K562 (cell line): ENCODE results near the gene RPS2. TPM values are rescaled to one million over a fixed set of nuclear protein-coding genes. Genes with fewer than 3 reads are reported as not detected.
"Not testable (repeated sequence)": the region's sequence is repeated elsewhere in the genome, so short reads cannot be mapped to it uniquely, and the experiment has no call there.

ENCODE experiments used
- ATAC-seq: fragments of 200-7000 bp; cut with Tn5 transposase; 3 replicates; pipeline ENCODE4 v1.9.1; 2020; ENCODE audit warnings: moderate library complexity
- BruUV-seq: library from RNA; stranded (reverse); fragments of 400-500 nt; replicated peaks from 2 replicates; lab custom pipeline; 2021; lab: Mats Ljungman, UMichigan
- CTCF ChIA-PET: fragments of 300-600 bp; formaldehyde crosslinking; extraction: SDS; loops from one replicate; lab custom pipeline; 2021; ENCODE audit warnings: low intra/inter-chr PET ratio; lab: Yijun Ruan, JAX
- POLR2A ChIA-PET: fragments of 300-600, 350-650 bp; sonication (Branson Sonifier 250); formaldehyde crosslinking; extraction: SDS; loops from one replicate; lab custom pipeline; 2021; ENCODE audit warnings: antibody characterized with exemption, inconsistent platforms; lab: Yijun Ruan, JAX
- DNase-seq, 4 experiments: peaks; one replicate each; pipeline versions ENCODE4 v3.0.0 to v3.0.0-alpha.2; 2011 to 2018; ENCODE audit warnings: low spot score in 3 of 4, mixed read lengths in 3 of 4; ENCODE audit errors: extremely low read depth in 1 of 4
- FAIRE-seq: peaks from 2 replicates; lab custom pipeline; 2011; peaks lifted over from hg19 to GRCh38; lab: Jason Lieb, UNC
- H2AFZ ChIP-seq: 2 replicates; pipeline ENCODE4 v1.6.0; 2011; ENCODE audit warnings: low read depth, low read length, control low read depth, inconsistent platforms
- H3K27ac ChIP-seq: fragments of 200-600 bp; 3 replicates; pipeline ENCODE4 v1.8.0; 2011; ENCODE audit warnings: low read depth, mild to moderate bottlenecking, control low read depth, inconsistent platforms, low read length, moderate library complexity, mixed read lengths; ENCODE audit errors: extremely low read depth
- H3K27me3 ChIP-seq, 2 experiments: fragments of 300-600 bp in 1 of 2; 2 replicates in 1 of 2; 3 replicates in 1 of 2; pipeline versions ENCODE4 v1.6.0 to v1.8.0; 2011; ENCODE audit warnings: inconsistent platforms in 2 of 2, low read length in 2 of 2, mild to moderate bottlenecking in 1 of 2, mixed read lengths in 1 of 2, moderate library complexity in 1 of 2; ENCODE audit not compliant: control insufficient read depth in 2 of 2, insufficient read depth in 2 of 2
- H3K36me3 ChIP-seq: fragments of 300-600 bp; 3 replicates; pipeline ENCODE4 v1.8.0; 2011; ENCODE audit warnings: mild to moderate bottlenecking, low read length, inconsistent platforms; ENCODE audit not compliant: control insufficient read depth, insufficient read depth
- H3K4me1 ChIP-seq, 2 experiments: fragments of 200-600 bp in 1 of 2; replicated peaks in 1 of 2; 2 replicates in 1 of 2; 3 replicates in 1 of 2; pipeline versions ENCODE4 v1.5.1 to v1.8.0; 2011; ENCODE audit warnings: inconsistent platforms in 2 of 2, low read length in 2 of 2, mild to moderate bottlenecking in 1 of 2, mixed read lengths in 1 of 2, moderate library complexity in 1 of 2; ENCODE audit not compliant: control insufficient read depth in 2 of 2, insufficient read depth in 2 of 2
- H3K4me2 ChIP-seq: 2 replicates; pipeline ENCODE4 v1.6.1; 2011; ENCODE audit warnings: low read length, control low read depth, inconsistent platforms, mixed read lengths; ENCODE audit not compliant: insufficient read depth
- H3K4me3 ChIP-seq: fragments of 200-600 bp; sonication (generic), shearing (Covaris generic); 2 replicates; pipeline ENCODE4 v1.5.1; 2016; ENCODE audit warnings: control low read depth, inconsistent platforms
- H3K79me2 ChIP-seq: fragments of 200-600 bp; 3 replicates; pipeline ENCODE4 v1.8.0; 2011; ENCODE audit warnings: low read length, inconsistent platforms; ENCODE audit not compliant: control insufficient read depth, insufficient read depth
- H3K9ac ChIP-seq, 2 experiments: 2 replicates each; pipeline versions ENCODE4 v1.6.0 to v1.6.1; 2011; ENCODE audit warnings: low read depth in 2 of 2, low read length in 2 of 2, control low read depth in 1 of 2, inconsistent platforms in 1 of 2, mild to moderate bottlenecking in 1 of 2, mixed read lengths in 1 of 2; ENCODE audit not compliant: insufficient read depth in 1 of 2
- H3K9me1 ChIP-seq: one replicate; pipeline ENCODE4 v1.6.0; 2011; ENCODE audit warnings: inconsistent platforms, mild to moderate bottlenecking, low read length, moderate library complexity; ENCODE audit not compliant: control insufficient read depth, insufficient read depth
- H3K9me3 ChIP-seq: replicated peaks from 2 replicates; pipeline ENCODE4 v1.5.1; 2011; ENCODE audit warnings: low read depth, low read length, inconsistent platforms; ENCODE audit not compliant: control insufficient read depth, insufficient read depth
- H4K20me1 ChIP-seq: replicated peaks from 2 replicates; pipeline ENCODE4 v1.6.1; 2011; ENCODE audit warnings: low read length, inconsistent platforms, mixed read lengths; ENCODE audit not compliant: control insufficient read depth, insufficient read depth
- KDM5B ChIP-seq: fragments of 200-600 bp; sonication (generic); IDR thresholded peaks from 2 replicates; pipeline ENCODE4 v1.6.1; 2012; ENCODE audit warnings: low read depth, mild to moderate bottlenecking, moderate library complexity, low read length, control low read depth, inconsistent platforms; ENCODE audit not compliant: insufficient replicate concordance
- NFYB ChIP-seq: IDR thresholded peaks from 2 replicates; pipeline ENCODE4 v1.6.1; 2011; ENCODE audit warnings: mild to moderate bottlenecking, moderate library complexity; ENCODE audit not compliant: insufficient read length; ENCODE audit errors: extremely low read depth
- POLR2A ChIP-seq: fragments of 450-650 bp; conservative IDR thresholded peaks from 2 replicates; pipeline ENCODE4 v1.6.1; 2016
- POLR2AphosphoS5 ChIP-seq: IDR thresholded peaks from 2 replicates; pipeline ENCODE4 v1.6.1; 2011; ENCODE audit warnings: mild to moderate bottlenecking, low read depth, low read length, moderate library complexity; ENCODE audit not compliant: control insufficient read depth, insufficient read depth
- POLR2G ChIP-seq: fragments of 200-400 bp; formaldehyde crosslinking; IDR thresholded peaks from 2 replicates; pipeline ENCODE4 v1.6.1; 2017; ENCODE audit warnings: low read depth, mild to moderate bottlenecking, antibody characterized with exemption, low read length, moderate library complexity
- RBFOX2 ChIP-seq: fragments of 200-400 bp; formaldehyde crosslinking; IDR thresholded peaks from 2 replicates; pipeline ENCODE4 v1.6.1; 2017; ENCODE audit warnings: low read depth, mild to moderate bottlenecking, low read length, moderate library complexity
- SUPT5H ChIP-seq: fragments of 450-650 bp; IDR thresholded peaks from 2 replicates; pipeline ENCODE4 v1.6.1; 2016
- TRIM24 ChIP-seq, 2 experiments: fragments of 450-650 bp; IDR thresholded peaks; 2 replicates each; pipeline ENCODE4 v1.6.1; 2016
- WGBS: fragments of 100-300 bp; shearing (Covaris generic); methylation state at CpG from one replicate; pipeline ENCODE4 v1.1.6; 2016; ENCODE audit warnings: low coverage, mixed read lengths; ENCODE audit not compliant: insufficient coverage; ENCODE audit errors: missing lambda C conversion rate; 5-methylcytosine and 5-hydroxymethylcytosine counted together
- in situ Hi-C: fragments of 300-500 bp; cut with MboI; formaldehyde crosslinking; loops from 4 replicates; pipeline ENCODE4 v1.15.0; 2018; ENCODE audit warnings: inconsistent platforms, mixed read lengths
- intact Hi-C: fragments of 100-400 bp; cut with micrococcal nuclease; formaldehyde crosslinking; loops from 2 replicates; pipeline ENCODE4 v1.14.2; 2022
- polyA plus RNA-seq, 8 experiments: library from polyadenylated mRNA; depleted of rRNA in 4 of 8; stranded (reverse) in 5 of 8; unstranded in 3 of 8; fragments of >200 nt; fragmentation: Nextera tagmentation in 2 of 8; fragmentation: Illumina TruSeq in 1 of 8; extraction: Ambion mirVana in 2 of 8; extraction: Trizol in 1 of 8; gene quantifications; 2 replicates each; pipeline versions ENCODE4 v1.2.1 to v1.2.3, GENCODE V29; 2011 to 2014; ENCODE audit warnings: inconsistent platforms in 1 of 8, missing spikeins in 1 of 8
- total RNA-seq, 7 experiments: library from RNA; depleted of rRNA in 6 of 7; stranded (reverse); fragments of >200 nt in 6 of 7; fragmentation: Illumina TruSeq in 2 of 7; extraction: Trizol in 2 of 7; gene quantifications; 2 replicates each; pipeline versions ENCODE4 v1.2.1 to v1.2.3, GENCODE V29; 2011 to 2021; ENCODE audit warnings: low replicate concordance in 1 of 7
- TF ChIP-seq, protein P1 (sequence below): sonication (generic); formaldehyde crosslinking; IDR thresholded peaks from 2 replicates; pipeline ENCODE4 v1.8.1; 2023; ENCODE audit warnings: mild to moderate bottlenecking, missing genetic modification reagents
- TF ChIP-seq, protein P2 (sequence below), 2 experiments: fragments of 450-650 bp in 1 of 2; sonication (generic) in 1 of 2; formaldehyde crosslinking in 1 of 2; IDR thresholded peaks in 1 of 2; conservative IDR thresholded peaks in 1 of 2; 2 replicates each; pipeline versions ENCODE4 v1.6.1 to v1.8.1; 2016 to 2023; ENCODE audit warnings: mild to moderate bottlenecking in 2 of 2, moderate library complexity in 2 of 2, inconsistent platforms in 1 of 2, missing genetic modification reagents in 1 of 2

Gene RPS2
- total and polyA plus RNA-seq, 9 of the 15 experiments (the other 6 are each of a cell fraction or from before 2014, with no cell fraction given): 834 to 4,794 (median 3,793) TPM

DNA sequence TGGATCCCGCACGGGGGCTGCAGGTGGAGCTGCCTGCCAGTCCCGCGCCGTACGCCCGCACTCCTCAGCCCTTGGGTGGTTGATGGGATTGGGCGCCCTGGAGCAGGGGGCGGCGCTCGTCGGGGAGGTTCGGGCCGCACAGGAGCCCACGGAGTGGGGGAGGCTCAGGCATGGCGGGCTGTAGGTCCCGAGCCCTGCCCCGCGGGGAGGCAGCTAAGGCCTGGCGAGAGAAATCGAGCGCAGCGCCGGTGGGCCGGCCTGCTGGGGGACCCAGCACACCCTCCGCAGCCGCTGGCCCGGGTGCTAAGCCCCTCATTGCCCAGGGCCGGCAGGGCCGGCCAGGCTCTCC lies 6.5 kb downstream of the RPS2 start:
- H3K9ac ChIP-seq, ATAC-seq, in situ Hi-C loops, H3K4me2 ChIP-seq, H3K9me3 ChIP-seq, H3K27me3 ChIP-seq, H2AFZ ChIP-seq, CTCF ChIA-PET, DNase-seq, H3K4me3 ChIP-seq, FAIRE-seq, H3K9me1 ChIP-seq, BruUV-seq, H3K27ac ChIP-seq, intact Hi-C loops: not testable (repeated sequence)
- peaks cover 38% of the 10 kb centered on the region for H3K79me2 ChIP-seq
- POLR2A ChIA-PET: interaction anchor here (1.7 kb wide), 1 partner anchor 8 kb away, joined by 4 read pairs; the partner anchor contains the start of gene RNF151
- peaks cover 25% of the 10 kb centered on the region for H4K20me1 ChIP-seq
- 70% methylated on average over 7 of the region's 30 CpGs for WGBS
- peaks cover 8 to 59% of the 10 kb centered on the region in 2 experiments; a peak in 4 of 5 replicates for H3K4me1 ChIP-seq
- H3K36me3 ChIP-seq: peaks cover 27% of the 10 kb centered on the region; the same call in 2 of the 3 replicates

DNA sequence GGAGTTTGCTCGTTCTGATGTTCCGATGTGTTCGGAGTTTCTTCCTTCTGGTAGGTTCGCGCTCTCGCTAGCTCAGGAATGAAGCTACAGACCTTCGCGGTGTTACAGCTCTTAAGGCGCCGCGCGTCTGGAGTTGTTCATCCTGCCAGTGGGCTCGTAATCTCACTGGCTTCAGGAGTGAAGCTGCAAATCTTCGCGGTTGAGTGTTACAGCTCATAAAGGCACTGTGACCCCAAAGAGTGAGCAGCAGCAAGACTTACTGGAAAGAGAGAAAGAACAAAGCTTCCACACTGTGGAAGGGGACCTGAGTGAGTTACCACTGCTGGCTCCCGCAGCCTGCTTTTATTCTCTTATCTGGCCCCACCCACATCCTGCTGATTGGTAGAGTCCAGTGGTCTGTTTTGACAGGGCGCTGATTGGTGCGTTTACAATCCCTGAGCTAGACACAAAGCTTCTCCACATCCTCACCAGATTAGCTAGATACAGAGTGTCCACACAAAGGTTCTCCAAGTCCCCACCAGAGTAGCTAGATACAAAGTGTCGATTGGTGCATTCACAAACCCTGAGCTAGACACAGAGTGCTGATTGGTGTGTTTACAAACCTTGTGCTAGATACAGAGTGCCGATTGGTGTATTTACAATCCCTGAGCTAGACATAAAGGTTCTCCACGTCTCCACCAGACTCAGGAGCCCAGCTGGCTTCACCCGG lies 7.0 kb downstream of the RPS2 start:
- in situ Hi-C loops, H3K9ac ChIP-seq, H3K4me3 ChIP-seq, H3K27ac ChIP-seq, BruUV-seq, H3K9me1 ChIP-seq, H3K9me3 ChIP-seq, H3K27me3 ChIP-seq, H2AFZ ChIP-seq, CTCF ChIA-PET, ATAC-seq, H3K4me2 ChIP-seq, intact Hi-C loops: not testable (repeated sequence)
- Histone ChIP-seq H4K20me1 (peaks cover 19% of the 10 kb centered on the region), H3K36me3 (peaks cover 22% of the 10 kb centered on the region; the same call in 2 of the 3 replicates), H3K79me2 (peaks cover 33% of the 10 kb centered on the region), H3K4me1 (peaks cover 8 to 59% of the 10 kb centered on the region in 2 experiments; a peak in 4 of 5 replicates)
- TF ChIP-seq RBFOX2 (peak; percentile 42; the same call in 1 of the 2 replicates), NFYB (peak; percentile 16), POLR2AphosphoS5 (0 out of 2 replicates have a peak, but pooled peaks have one; percentile 20), POLR2A (peak; percentile 78), TRIM24 (IDR thresholded peaks at IDR 0.05) (peak in 1 of 2 experiments; percentile 34; a peak in 1 of 4 replicates), POLR2G (peak; percentile 24; the same call in 1 of the 2 replicates), KDM5B (peak; percentile 34), SUPT5H (peak; percentile 66)
- TF ChIP-seq, protein P1, sequence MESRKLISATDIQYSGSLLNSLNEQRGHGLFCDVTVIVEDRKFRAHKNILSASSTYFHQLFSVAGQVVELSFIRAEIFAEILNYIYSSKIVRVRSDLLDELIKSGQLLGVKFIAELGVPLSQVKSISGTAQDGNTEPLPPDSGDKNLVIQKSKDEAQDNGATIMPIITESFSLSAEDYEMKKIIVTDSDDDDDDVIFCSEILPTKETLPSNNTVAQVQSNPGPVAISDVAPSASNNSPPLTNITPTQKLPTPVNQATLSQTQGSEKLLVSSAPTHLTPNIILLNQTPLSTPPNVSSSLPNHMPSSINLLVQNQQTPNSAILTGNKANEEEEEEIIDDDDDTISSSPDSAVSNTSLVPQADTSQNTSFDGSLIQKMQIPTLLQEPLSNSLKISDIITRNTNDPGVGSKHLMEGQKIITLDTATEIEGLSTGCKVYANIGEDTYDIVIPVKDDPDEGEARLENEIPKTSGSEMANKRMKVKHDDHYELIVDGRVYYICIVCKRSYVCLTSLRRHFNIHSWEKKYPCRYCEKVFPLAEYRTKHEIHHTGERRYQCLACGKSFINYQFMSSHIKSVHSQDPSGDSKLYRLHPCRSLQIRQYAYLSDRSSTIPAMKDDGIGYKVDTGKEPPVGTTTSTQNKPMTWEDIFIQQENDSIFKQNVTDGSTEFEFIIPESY (CRISPR knock-in tag): peak; percentile 98
- TF ChIP-seq, protein P2, sequence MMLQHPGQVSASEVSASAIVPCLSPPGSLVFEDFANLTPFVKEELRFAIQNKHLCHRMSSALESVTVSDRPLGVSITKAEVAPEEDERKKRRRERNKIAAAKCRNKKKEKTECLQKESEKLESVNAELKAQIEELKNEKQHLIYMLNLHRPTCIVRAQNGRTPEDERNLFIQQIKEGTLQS (IDR thresholded peaks at IDR 0.05): peak; percentile 23; the same call in 1 of the 2 replicates
- TF ChIP-seq, protein P2 (CRISPR knock-in tag; conservative IDR thresholded peaks at IDR 0.05): not testable (repeated sequence)
- FAIRE-seq (peak; percentile 23), DNase-seq (peak in 1 of 4 experiments; percentile 44)
- WGBS: 89% methylated on average over 15 of the region's 22 CpGs
- POLR2A ChIA-PET: interaction anchor here (1.7 kb wide), 1 partner anchor 9 kb away, joined by 4 read pairs; the partner anchor contains the start of gene RNF151
